GM23248 (cell line): ENCODE measurements around the gene TRPM3. TPM values are rescaled to one million over a fixed set of nuclear protein-coding genes. Genes with fewer than 3 reads are reported as not detected.
A peak's percentile ranks its signal among the peaks of the same experiment; 100 is the strongest.

Experiments
- DNase-seq: peaks from one replicate; pipeline ENCODE4 v3.0.0-alpha.2; 2015
- H2AFZ ChIP-seq: fragments of 200-600 bp; sonication (generic); 2 replicates; pipeline ENCODE4 v1.6.1; 2016; ENCODE audit warnings: antibody characterized with exemption
- H3F3A ChIP-seq: fragments of 200-600 bp; sonication (generic); 2 replicates; pipeline ENCODE4 v1.6.1; 2016; ENCODE audit warnings: mild to moderate bottlenecking, antibody characterized with exemption, mixed run types; ENCODE audit not compliant: insufficient read depth
- H3K27ac ChIP-seq: fragments of 200-600 bp; sonication (generic); 2 replicates; pipeline ENCODE4 v1.5.1; 2016; ENCODE audit warnings: mild to moderate bottlenecking
- H3K27me3 ChIP-seq: fragments of 200-600 bp; sonication (generic); replicated peaks from 2 replicates; pipeline ENCODE4 v1.6.1; 2016; ENCODE audit warnings: mild to moderate bottlenecking; ENCODE audit not compliant: insufficient read depth
- H3K36me3 ChIP-seq: fragments of 200-600 bp; sonication (generic); 2 replicates; pipeline ENCODE4 v1.6.1; 2016; ENCODE audit warnings: low read depth, mild to moderate bottlenecking
- H3K4me1 ChIP-seq: fragments of 200-600 bp; sonication (generic); 2 replicates; pipeline ENCODE4 v1.6.1; 2016; ENCODE audit warnings: mild to moderate bottlenecking; ENCODE audit not compliant: insufficient read depth
- H3K4me2 ChIP-seq: fragments of 200-600 bp; sonication (generic); one replicate; pipeline ENCODE4 v1.6.1; 2016; ENCODE audit warnings: mild to moderate bottlenecking; ENCODE audit not compliant: unreplicated experiment
- H3K4me3 ChIP-seq: fragments of 200-600 bp; sonication (generic); 2 replicates; pipeline ENCODE4 v1.5.1; 2016; ENCODE audit warnings: mild to moderate bottlenecking
- H3K79me2 ChIP-seq: fragments of 200-600 bp; sonication (generic); 2 replicates; pipeline ENCODE4 v1.6.1; 2016; ENCODE audit warnings: mild to moderate bottlenecking; ENCODE audit not compliant: insufficient read depth
- H3K9ac ChIP-seq: fragments of 200-600 bp; sonication (generic); 2 replicates; pipeline ENCODE4 v1.6.1; 2016; ENCODE audit warnings: mild to moderate bottlenecking
- H3K9me2 ChIP-seq: fragments of 200-600 bp; sonication (generic); 2 replicates; pipeline ENCODE4 v1.6.1; 2016; ENCODE audit warnings: mixed run types, mild to moderate bottlenecking, moderate library complexity; ENCODE audit not compliant: insufficient read depth
- H3K9me3 ChIP-seq: fragments of 200-600 bp; sonication (generic); one replicate; pipeline ENCODE4 v1.6.1; 2017; ENCODE audit warnings: low read depth
- H4K20me1 ChIP-seq: fragments of 200-600 bp; sonication (generic); 2 replicates; pipeline ENCODE4 v1.6.0; 2016; ENCODE audit not compliant: insufficient read depth
- EZH2 ChIP-seq: fragments of 200-600 bp; sonication (generic); IDR thresholded peaks from 2 replicates; pipeline ENCODE4 v1.6.1; 2018; ENCODE audit warnings: antibody characterized with exemption, mild to moderate bottlenecking; ENCODE audit not compliant: insufficient read depth, poor library complexity, severe bottlenecking
- EZH2phosphoT487 ChIP-seq: fragments of 200-600 bp; sonication (generic); IDR thresholded peaks from 2 replicates; pipeline ENCODE4 v1.6.1; 2018; ENCODE audit warnings: antibody characterized with exemption, moderate library complexity, mild to moderate bottlenecking, low read depth; ENCODE audit not compliant: insufficient read depth
- WGBS, 2 experiments: methylation state at CpG; one replicate each; pipeline ENCODE4 v1.1.6; 2015 to 2017; ENCODE audit warnings: low lambda C conversion rate in 2 of 2, low coverage in 1 of 2; ENCODE audit errors: missing lambda C conversion rate in 2 of 2; 5-methylcytosine and 5-hydroxymethylcytosine counted together
- in situ Hi-C: fragments of 300-500 bp; cut with MboI; formaldehyde crosslinking; loops from 2 replicates; pipeline ENCODE4 v1.15.0; 2020
- polyA plus RNA-seq: library from polyadenylated mRNA; unstranded; fragments of >200 nt; fragmentation: Nextera tagmentation; extraction: Ambion mirVana; gene quantifications from 2 replicates; pipeline ENCODE4 v1.2.1, GENCODE V29; 2016
- total RNA-seq: library from RNA; depleted of rRNA; stranded (reverse); fragments of >200 nt; shearing (Covaris generic); gene quantifications from 2 replicates; pipeline ENCODE4 v1.2.3, GENCODE V29; 2014

The TRPM3 gene
- total and polyA plus RNA-seq, 2 experiments from 2014 or later = not detected

DNA sequence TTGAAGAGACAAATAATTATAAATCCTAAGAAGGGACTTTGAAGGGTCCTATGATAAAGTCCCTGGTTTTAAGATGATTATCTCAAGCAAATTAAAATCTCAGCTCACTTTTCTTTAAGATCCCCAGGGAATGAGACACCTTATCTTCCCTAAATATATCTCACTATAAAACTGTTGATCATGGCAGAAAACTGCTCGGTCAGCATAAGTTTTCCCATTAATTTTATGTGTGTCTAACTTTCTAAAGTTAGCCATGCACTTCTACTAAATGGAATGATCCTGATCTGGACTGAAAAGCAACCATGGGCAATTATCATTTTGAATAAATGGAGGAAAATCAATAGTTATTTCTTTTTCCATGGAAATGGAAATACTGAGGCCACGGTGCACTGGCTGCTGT lies 314.5 kb downstream of the TRPM3 start:
- no peaks in the 10 kb centered on the region for H3F3A ChIP-seq
- in situ Hi-C loops = no loop called here
- no peak overlapping the region for H3K4me3 ChIP-seq
- no peaks in the 10 kb centered on the region for H3K9me3 ChIP-seq
- H3K9ac ChIP-seq = no peak overlapping the region
- H3K79me2 ChIP-seq = no peaks in the 10 kb centered on the region
- no peaks in the 10 kb centered on the region for H3K9me2 ChIP-seq
- H3K27me3 ChIP-seq = 0 out of 2 replicates have a peak, but pooled peaks cover 5% of the 10 kb centered on the region
- no peak for DNase-seq
- no peaks in the 10 kb centered on the region for H3K4me1 ChIP-seq
- TF ChIP-seq EZH2phosphoT487 = no peak
- TF ChIP-seq EZH2 = no peak
- H4K20me1 ChIP-seq = no peaks in the 10 kb centered on the region
- H2AFZ ChIP-seq = no peak overlapping the region
- H3K27ac ChIP-seq = no peak overlapping the region
- H3K36me3 ChIP-seq = no peaks in the 10 kb centered on the region
- no peak overlapping the region for H3K4me2 ChIP-seq
- WGBS, 2 experiments = 12 to 13% methylated on average over 2 of the region's 2 CpGs

DNA sequence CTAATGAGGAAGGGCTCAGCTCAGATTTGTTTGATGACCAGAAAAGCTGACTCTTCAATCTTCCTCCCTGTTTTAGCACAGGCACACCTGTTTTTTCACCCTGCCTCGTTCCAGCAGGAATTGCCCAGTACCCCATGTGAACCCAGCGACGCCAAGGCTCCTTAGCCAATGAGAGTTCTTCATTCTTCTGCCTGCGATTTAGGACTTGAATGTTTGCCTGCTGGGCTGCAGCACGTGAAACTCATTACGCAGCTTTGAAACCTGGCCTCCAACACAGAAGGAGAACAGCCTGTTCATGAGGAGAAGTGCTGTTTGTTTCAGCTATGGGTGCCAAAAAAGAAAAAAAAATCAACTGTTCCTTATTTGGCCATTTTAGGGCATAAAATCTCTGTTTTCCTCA lies 315.5 kb downstream of the TRPM3 start:
- no peak for DNase-seq
- H3K27ac ChIP-seq = no peak overlapping the region
- no peaks in the 10 kb centered on the region for H3K36me3 ChIP-seq
- in situ Hi-C loops = no loop called here
- H3K4me1 ChIP-seq = no peaks in the 10 kb centered on the region
- H3K4me2 ChIP-seq = no peak overlapping the region
- no peaks in the 10 kb centered on the region for H3K9me3 ChIP-seq
- H3K9me2 ChIP-seq = no peaks in the 10 kb centered on the region
- no peak overlapping the region for H3K9ac ChIP-seq
- H4K20me1 ChIP-seq = no peaks in the 10 kb centered on the region
- H3K4me3 ChIP-seq = no peak overlapping the region
- WGBS, 2 experiments = 1 to 2% methylated on average over 6 of the region's 6 CpGs
- no peak overlapping the region for H2AFZ ChIP-seq
- H3F3A ChIP-seq = no peaks in the 10 kb centered on the region
- TF ChIP-seq EZH2 (no peak), EZH2phosphoT487 (no peak)
- 0 out of 2 replicates have a peak, but pooled peaks cover 5% of the 10 kb centered on the region for H3K27me3 ChIP-seq
- H3K79me2 ChIP-seq = no peaks in the 10 kb centered on the region

DNA sequence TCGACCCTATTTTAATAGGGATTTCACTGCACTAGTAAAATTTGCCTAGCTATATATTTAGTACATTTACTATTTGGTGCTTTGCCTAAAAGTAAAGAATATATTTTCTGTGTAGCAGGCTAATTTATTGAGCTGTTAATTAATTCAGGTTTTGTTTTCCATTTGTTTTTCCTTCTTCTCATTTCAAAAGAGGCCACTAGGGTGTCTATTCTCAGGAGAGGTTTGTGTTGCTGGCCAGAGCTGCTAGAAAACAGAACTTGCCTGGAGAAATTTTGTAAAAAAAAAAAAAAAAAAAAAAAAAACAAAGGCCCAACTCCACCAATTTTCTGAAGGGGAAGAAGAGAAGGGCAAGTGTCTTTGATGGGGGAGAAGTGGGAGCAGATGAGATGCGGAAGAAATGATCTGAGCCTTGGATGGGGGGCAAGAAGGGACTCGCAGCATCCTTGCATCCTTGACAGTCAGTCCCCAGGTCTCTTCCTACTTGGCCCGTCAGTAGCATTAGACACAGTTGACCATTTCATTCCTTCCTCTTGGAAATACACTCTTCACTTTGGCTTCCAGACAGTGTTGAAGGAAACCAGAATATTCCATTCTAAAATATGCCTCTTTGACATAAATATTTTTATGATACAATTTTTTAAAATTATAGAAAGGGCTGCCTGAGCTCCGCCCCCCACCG lies 318.5 kb downstream of the TRPM3 start:
- WGBS, 2 experiments = 46 to 48% methylated on average over 6 of the region's 6 CpGs
- no peaks in the 10 kb centered on the region for H4K20me1 ChIP-seq
- H3K27me3 ChIP-seq = peaks cover 5% of the 10 kb centered on the region; the same call in 1 of the 2 replicates
- no peaks in the 10 kb centered on the region for H3K9me2 ChIP-seq
- H3K4me1 ChIP-seq = no peaks in the 10 kb centered on the region
- DNase-seq = no peak
- H3K9ac ChIP-seq = no peak overlapping the region
- in situ Hi-C loops = no loop called here
- no peak overlapping the region for H3K27ac ChIP-seq
- no peaks in the 10 kb centered on the region for H3K79me2 ChIP-seq
- no peaks in the 10 kb centered on the region for H3K36me3 ChIP-seq
- no peaks in the 10 kb centered on the region for H3F3A ChIP-seq
- no peak overlapping the region for H3K4me3 ChIP-seq
- no peak overlapping the region for H2AFZ ChIP-seq
- H3K9me3 ChIP-seq = no peaks in the 10 kb centered on the region
- no peak overlapping the region for H3K4me2 ChIP-seq
- no peak for TF ChIP-seq EZH2phosphoT487
- TF ChIP-seq EZH2 = no peak

DNA sequence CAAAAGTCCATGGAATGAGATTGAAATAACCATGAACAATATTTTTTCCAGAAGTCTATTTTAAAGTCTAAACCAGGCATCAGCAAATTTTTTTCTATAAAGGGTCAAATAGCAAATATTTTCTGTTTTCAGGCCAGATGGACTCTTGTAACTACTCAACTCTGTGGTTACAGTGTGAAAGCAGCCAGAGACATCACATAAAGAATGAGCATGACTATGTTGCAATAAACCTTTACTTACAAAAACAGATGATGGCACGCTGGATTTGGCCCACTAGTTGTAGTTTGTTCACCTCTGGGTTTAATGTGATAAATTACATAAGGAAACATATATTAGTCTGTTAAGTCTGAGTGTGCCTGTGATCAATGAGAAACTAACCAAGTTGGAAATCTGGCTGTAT lies 319.2 kb downstream of the TRPM3 start:
- TF ChIP-seq EZH2phosphoT487 (no peak), EZH2 (no peak)
- Histone ChIP-seq H3K9me2 (no peaks in the 10 kb centered on the region), H2AFZ (no peak overlapping the region), H3K4me3 (no peak overlapping the region), H4K20me1 (no peaks in the 10 kb centered on the region), H3K9me3 (no peaks in the 10 kb centered on the region), H3K36me3 (no peaks in the 10 kb centered on the region), H3K4me1 (no peaks in the 10 kb centered on the region), H3K27ac (no peak overlapping the region), H3F3A (no peaks in the 10 kb centered on the region), H3K9ac (no peak overlapping the region), H3K4me2 (no peak overlapping the region), H3K27me3 (no peaks in the 10 kb centered on the region; the same call in 1 of the 2 replicates), H3K79me2 (no peaks in the 10 kb centered on the region)
- in situ Hi-C loops = no loop called here
- WGBS, 2 experiments = 0% methylated on average over 1 of the region's 1 CpG
- peak; percentile 24 for DNase-seq
